Prostate gland (tissue), 2 donors: ENCODE results near the gene SPARC. TPM values are rescaled to one million over a fixed set of nuclear protein-coding genes. Genes with fewer than 3 reads are reported as not detected.
"Not testable (repeated sequence)": the region's sequence is repeated elsewhere in the genome, so short reads cannot be mapped to it uniquely, and the experiment has no call there.

Source experiments
- DNase-seq: peaks from one replicate; pipeline ENCODE4 v3.0.0-alpha.2; 2019; ENCODE audit warnings: low spot score
- H3K27ac ChIP-seq, 2 donors: fragments of 200-600 bp; sonication (generic); 2 replicates each; pipeline ENCODE4 v1.5.1; 2017 to 2019
- H3K27me3 ChIP-seq: fragments of 200-600 bp; sonication (generic); replicated peaks from 2 replicates; pipeline ENCODE4 v1.5.1; 2019; ENCODE audit not compliant: insufficient read depth
- H3K36me3 ChIP-seq, 2 donors: fragments of 200-600 bp; sonication (generic); 1 replicate in 1 of 2; 2 replicates in 1 of 2; pipeline versions ENCODE4 v1.5.1 to v1.8.1; 2017 to 2019
- H3K4me1 ChIP-seq: fragments of 200-600 bp; sonication (generic); replicated peaks from 2 replicates; pipeline ENCODE4 v1.5.1; 2019
- H3K4me3 ChIP-seq, 2 donors: fragments of 200-600 bp; sonication (generic); 2 replicates each; pipeline ENCODE4 v1.5.1; 2017 to 2019
- H3K9me3 ChIP-seq: fragments of 200-600 bp; sonication (generic); 2 replicates; pipeline ENCODE4 v1.5.1; 2017
- CTCF ChIP-seq, 4 experiments: fragments of 200-600 bp in 2 of 4; fragments of 450-650 bp in 2 of 4; sonication (generic) in 2 of 4; IDR thresholded peaks; 1 replicate in 3 of 4; 2 replicates in 1 of 4; pipeline ENCODE4 v1.5.1; 2016 to 2019; ENCODE audit warnings: antibody characterized with exemption in 4 of 4, mild to moderate bottlenecking in 2 of 4, moderate library complexity in 2 of 4
- POLR2A ChIP-seq: fragments of 450-650 bp; IDR thresholded peaks from one replicate; pipeline ENCODE4 v1.6.1; 2016; ENCODE audit warnings: antibody characterized with exemption, mild to moderate bottlenecking
- POLR2AphosphoS5 ChIP-seq: sonication (generic); formaldehyde crosslinking; IDR thresholded peaks from one replicate; pipeline ENCODE4 v1.6.1; 2017; ENCODE audit warnings: antibody characterized with exemption
- WGBS: methylation state at CpG from one replicate; pipeline ENCODE4 v1.1.5; 2018; 5-methylcytosine and 5-hydroxymethylcytosine counted together
- intact Hi-C: fragments of 100-400 bp; cut with DNase I; formaldehyde crosslinking; loops from one replicate; pipeline ENCODE4 v1.14.2; 2022
- total RNA-seq, 2 donors: library from RNA; depleted of rRNA; stranded (reverse); fragments of >200 nt; gene quantifications; one replicate each; pipeline ENCODE4 v1.1.0, GENCODE V29; 2016

SPARC gene
- total RNA-seq, 2 donors from 2014 or later, result 101 to 2,249 TPM

- Histone ChIP-seq H3K9me3 (no peaks in the 10 kb centered on the region), H3K27me3 (no peaks in the 10 kb centered on the region), H3K4me1 (no peaks in the 10 kb centered on the region), H3K4me3 (no peak overlapping the region), H3K36me3 (no peaks in the 10 kb centered on the region), H3K27ac (no peak overlapping the region)
- intact Hi-C loops, result no loop called here
- 98% methylated on average over 3 of the region's 3 CpGs for WGBS
- no peak for TF ChIP-seq POLR2A
- TF ChIP-seq CTCF (IDR thresholded peaks at IDR 0.05), result no peak
- no peak for TF ChIP-seq POLR2AphosphoS5
- DNase-seq, result no peak
Measured at GRCh38 chr5:151691706-151692105, 5.0 kb upstream of the SPARC start.

GRCh38 chr5:151689591-151689990 lies 2.9 kb upstream of the SPARC start:
- H3K9me3 ChIP-seq, DNase-seq, H3K36me3 ChIP-seq, H3K4me1 ChIP-seq, H3K27me3 ChIP-seq, intact Hi-C loops, H3K27ac ChIP-seq, H3K4me3 ChIP-seq: not testable (repeated sequence)
- WGBS, result 92% methylated on average over 8 of the region's 8 CpGs

- Histone ChIP-seq H3K9me3 (no peaks in the 10 kb centered on the region), H3K4me1 (no peaks in the 10 kb centered on the region), H3K4me3 (no peak overlapping the region), H3K36me3 (no peaks in the 10 kb centered on the region), H3K27me3 (no peaks in the 10 kb centered on the region), H3K27ac (no peak overlapping the region)
- DNase-seq, result no peak
- TF ChIP-seq POLR2AphosphoS5, result no peak
- no peak for TF ChIP-seq POLR2A
- no peak for TF ChIP-seq CTCF (IDR thresholded peaks at IDR 0.05)
- intact Hi-C loops, result no loop called here
- WGBS, result 94% methylated on average over 3 of the region's 3 CpGs
Measured at GRCh38 chr5:151688436-151688835, 1.7 kb upstream of the SPARC start.

GRCh38 chr5:151685749-151686673 lies 704 bp downstream of the SPARC start:
- Histone ChIP-seq H3K27me3 (no peaks in the 10 kb centered on the region), H3K27ac (peak overlapping the region; percentile 80 to 83), H3K9me3 (no peaks in the 10 kb centered on the region), H3K4me3 (peak overlapping the region; percentile 38 to 47), H3K36me3 (no peaks in the 10 kb centered on the region), H3K4me1 (no peaks in the 10 kb centered on the region)
- DNase-seq, result no peak
- TF ChIP-seq POLR2A (no peak), POLR2AphosphoS5 (no peak), CTCF (IDR thresholded peaks at IDR 0.05) (no peak)
- WGBS, result 9% methylated on average over 10 of the region's 10 CpGs
- intact Hi-C loops, result no loop called here

DNA sequence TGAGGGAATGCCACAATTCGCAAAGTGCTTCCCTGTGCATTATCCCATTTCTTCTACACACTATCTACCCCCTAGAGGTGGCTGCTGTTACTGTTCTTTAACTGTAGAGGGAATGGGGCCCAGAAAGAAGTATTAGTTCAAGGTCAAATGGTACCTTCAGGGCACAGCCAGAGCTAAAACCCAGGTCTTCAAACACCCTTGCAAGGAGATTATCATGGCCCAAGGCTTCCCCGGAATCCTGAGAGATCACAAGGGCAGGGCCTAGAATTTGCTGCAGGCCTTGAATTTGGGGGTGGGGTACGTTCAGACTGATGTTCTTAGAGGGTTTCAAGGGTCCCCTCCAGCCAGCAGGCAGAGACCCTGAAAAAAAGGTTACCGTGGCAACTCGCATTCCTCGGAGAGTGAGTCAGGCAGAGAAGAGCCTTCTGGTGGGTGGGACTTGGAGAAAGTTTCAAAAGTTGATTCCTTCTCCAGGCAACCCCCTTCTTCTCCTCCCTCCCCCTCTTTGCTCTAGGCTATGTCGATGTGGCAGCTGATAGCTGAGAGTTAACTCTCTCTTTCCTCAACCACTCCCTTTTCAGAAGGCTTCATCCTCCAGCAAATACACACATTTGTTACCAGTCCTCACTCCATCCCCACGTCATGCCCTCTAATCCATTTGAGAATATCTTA lies 1.9 kb downstream of the SPARC start:
- Histone ChIP-seq H3K27ac (peak overlapping the region; percentile 80 to 83), H3K4me3 (peak overlapping the region; percentile 38 to 47), H3K27me3 (no peaks in the 10 kb centered on the region), H3K9me3 (no peaks in the 10 kb centered on the region), H3K4me1 (no peaks in the 10 kb centered on the region), H3K36me3 (no peaks in the 10 kb centered on the region)
- WGBS, result 9% methylated on average over 8 of the region's 8 CpGs
- TF ChIP-seq POLR2A, result no peak
- TF ChIP-seq POLR2AphosphoS5, result peak; percentile 61
- intact Hi-C loops, result no loop called here
- no peak for DNase-seq
